ENCODE data around the gene SCP2D1. TPM values are rescaled to one million over a fixed set of nuclear protein-coding genes. Genes with fewer than 3 reads are reported as not detected.

SCP2D1 gene
- total RNA-seq, 1 donor from 2014 or later, result not detected

DNA sequence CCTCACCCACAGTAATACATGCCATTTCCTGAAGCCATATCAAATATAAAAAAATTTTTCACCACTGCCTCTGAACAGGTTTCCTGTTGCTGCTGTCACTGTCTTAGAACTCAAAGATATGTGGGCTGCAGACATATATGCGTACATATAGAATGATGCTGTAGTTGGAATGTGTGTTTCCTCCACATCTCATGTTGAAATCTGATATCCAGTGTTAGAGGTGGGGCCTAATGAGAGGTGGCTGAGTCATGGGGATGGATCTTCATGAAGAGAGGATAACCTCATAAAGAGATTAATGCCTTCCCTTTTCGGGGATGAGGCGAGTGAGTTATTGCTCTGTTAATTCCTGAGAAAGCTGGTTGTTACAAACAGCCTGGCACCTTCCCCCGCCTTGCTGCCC, 7.7 kb upstream of the SCP2D1 start:
- intact Hi-C loops (cut with DNase I), result no loop called here
- DNase-seq (ENCODE audit: missing footprints) (no peak), ATAC-seq (no peak)

GRCh38 chr20:18808712-18809111, 4.9 kb upstream of the SCP2D1 start:
- no peak for DNase-seq (ENCODE audit: missing footprints)
- intact Hi-C loops (cut with DNase I), result no loop called here
- ATAC-seq, result no peak

GRCh38 chr20:18811186-18811585, 2.4 kb upstream of the SCP2D1 start:
- ATAC-seq (no peak), DNase-seq (ENCODE audit: missing footprints) (no peak)
- intact Hi-C loops (cut with DNase I), result no loop called here

DNA sequence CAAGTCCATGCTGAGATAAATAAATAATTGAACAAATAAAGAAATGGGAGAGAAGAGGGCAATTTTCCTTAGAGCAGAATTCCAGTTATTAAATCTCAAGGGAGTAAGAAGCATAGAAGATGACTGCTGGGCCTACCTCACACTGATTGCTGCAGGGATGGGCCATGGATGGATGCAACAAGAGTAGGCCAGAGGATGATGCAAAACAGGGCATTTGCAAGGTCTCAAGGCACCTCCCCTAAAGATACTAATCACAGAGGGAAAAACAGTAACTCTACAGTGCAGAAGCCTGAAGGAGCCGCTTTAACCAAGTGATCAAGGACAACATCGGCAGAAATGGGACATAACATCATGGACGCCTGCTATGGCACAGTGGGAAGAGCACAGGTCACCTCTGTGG, 1.7 kb upstream of the SCP2D1 start:
- ATAC-seq (no peak), DNase-seq (ENCODE audit: missing footprints) (no peak)
- intact Hi-C loops (cut with DNase I), result no loop called here

DNA sequence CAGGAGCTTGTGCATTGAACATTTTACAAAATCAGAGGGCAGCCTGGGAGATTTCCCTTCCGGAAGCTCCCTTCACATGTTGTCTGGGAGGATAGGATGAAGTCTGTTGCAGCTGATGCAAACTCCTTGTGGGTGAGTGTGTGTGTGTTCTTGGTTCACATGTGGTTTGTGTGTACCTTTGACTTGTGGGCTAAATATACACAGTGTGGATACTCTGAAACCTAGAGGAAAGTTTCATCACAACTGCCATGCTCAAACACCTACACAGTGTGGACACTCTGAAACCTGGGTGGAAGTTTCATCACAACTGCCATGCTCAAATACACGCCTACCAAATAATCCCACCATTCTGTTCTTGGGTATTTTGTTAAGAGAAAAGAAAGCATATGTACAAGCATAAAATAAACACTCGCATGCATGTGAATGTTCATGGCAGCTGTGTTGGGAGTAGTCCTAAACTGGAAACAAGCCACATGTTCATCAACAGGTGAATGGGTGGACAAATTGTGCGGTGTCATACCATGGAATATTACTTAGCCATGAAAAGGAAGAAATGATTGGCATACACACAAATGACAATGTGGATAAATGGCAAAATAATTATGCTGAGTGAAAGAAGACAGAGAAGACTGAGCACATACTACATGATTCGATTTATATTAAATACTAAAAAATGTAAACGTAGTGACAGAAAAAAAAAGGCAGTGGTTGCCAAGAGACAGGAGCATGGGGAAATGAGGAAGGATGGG, 1.8 kb downstream of the SCP2D1 start:
- ATAC-seq, result no peak
- intact Hi-C loops (cut with DNase I), result no loop called here
- DNase-seq (ENCODE audit: missing footprints), result no peak

DNA sequence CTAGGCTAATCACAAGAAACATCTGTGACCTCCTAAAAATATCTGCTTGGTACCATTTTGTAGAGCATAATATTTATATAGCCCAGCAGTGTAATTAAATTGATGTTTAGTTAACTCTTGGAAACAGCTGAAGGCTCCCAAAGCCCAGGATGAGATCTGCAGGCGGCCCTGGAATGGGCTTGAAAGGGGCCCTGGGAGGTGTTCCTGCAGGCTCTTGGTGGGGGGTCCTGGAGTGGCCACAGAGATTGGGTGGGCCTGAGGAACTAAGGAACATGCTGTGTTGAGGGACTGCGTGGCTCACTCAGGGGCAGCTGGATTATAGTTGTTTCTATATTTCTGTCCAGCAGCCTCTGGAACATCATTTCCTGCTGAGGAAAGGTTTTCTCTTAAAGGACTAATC, 9.2 kb downstream of the SCP2D1 start:
- ATAC-seq (no peak), DNase-seq (ENCODE audit: missing footprints) (no peak)
- intact Hi-C loops (cut with DNase I), result no loop called here

DNA sequence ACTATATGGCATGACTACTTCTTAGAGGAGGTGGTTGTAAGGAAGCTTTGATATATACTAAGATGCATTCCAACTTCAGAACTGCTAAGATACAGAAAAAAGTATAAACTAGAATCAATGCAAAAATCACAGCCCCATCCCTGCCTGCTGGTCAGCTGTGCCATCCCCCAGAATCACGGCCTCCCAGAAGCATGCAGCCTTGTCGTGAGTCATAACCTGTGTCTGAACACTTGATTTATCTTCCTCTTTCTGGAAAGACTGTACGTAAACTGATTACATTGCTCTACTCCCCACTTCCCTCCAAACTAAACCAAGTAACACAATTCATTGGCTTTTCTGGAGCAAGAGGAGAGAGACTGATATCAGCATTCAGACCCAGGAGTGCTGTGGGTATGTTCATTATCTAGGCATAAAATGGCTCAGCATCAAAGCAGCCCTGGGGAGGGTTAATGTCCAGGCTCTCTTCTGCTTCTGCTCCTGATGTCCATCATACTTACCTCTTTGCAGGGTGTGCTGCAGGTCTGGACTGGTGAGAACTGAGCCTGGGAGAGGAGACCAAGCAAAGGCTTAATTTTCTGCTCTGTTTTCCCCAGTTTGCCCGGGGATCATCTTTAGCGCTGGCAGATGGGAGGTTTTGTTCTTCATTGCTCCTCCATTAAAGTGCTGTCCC, 18.4 kb downstream of the SCP2D1 start:
- DNase-seq (ENCODE audit: missing footprints) (no peak), ATAC-seq (no peak)
- intact Hi-C loops (cut with DNase I), result no loop called here

- ATAC-seq (no peak), DNase-seq (ENCODE audit: missing footprints) (no peak)
- intact Hi-C loops (cut with DNase I), result no loop called here
Measured at GRCh38 chr20:18832546-18833200, 19.1 kb downstream of the SCP2D1 start.

DNA sequence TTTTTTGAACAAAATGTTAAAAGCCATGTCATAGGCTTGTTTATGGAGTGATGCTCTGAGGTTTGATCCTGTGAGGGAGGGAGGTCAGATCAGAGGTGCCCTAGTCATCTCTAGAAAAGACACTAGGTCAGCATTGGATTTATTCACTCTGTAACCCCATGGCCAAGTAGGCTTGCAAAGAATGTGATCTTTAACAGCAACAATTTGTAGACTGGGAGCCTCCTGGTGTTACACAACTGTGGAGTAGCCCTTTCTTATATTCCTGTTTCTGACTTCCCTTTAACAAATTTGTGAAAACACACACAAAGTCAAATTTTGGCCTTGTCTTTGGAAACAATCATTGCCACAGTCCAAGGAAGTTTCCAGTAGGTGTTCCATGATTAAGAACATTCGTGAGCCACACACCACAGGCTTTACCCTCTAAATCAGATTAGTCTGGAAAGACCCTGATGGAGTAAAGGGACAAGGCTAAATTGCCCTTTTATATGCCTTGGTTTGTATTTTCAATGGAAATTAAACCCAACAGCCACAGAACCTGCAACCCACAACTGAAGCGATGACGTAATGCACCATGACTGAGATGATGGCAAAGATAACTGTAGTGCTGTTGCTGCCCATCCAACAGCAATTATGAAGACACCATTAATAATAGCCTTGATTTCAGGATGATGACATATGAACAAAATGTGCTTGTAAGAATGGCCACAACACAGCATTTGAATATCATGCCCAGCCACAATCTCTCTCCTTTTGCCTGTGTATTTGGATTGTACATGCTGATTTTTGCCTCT, 22.1 kb downstream of the SCP2D1 start:
- ATAC-seq (no peak), DNase-seq (ENCODE audit: missing footprints) (no peak)
- intact Hi-C loops (cut with DNase I), result no loop called here

- ATAC-seq, result no peak
- no peak for DNase-seq (ENCODE audit: missing footprints)
- intact Hi-C loops (cut with DNase I), result no loop called here
Measured at GRCh38 chr20:18837718-18838117, 24.1 kb downstream of the SCP2D1 start.

DNA sequence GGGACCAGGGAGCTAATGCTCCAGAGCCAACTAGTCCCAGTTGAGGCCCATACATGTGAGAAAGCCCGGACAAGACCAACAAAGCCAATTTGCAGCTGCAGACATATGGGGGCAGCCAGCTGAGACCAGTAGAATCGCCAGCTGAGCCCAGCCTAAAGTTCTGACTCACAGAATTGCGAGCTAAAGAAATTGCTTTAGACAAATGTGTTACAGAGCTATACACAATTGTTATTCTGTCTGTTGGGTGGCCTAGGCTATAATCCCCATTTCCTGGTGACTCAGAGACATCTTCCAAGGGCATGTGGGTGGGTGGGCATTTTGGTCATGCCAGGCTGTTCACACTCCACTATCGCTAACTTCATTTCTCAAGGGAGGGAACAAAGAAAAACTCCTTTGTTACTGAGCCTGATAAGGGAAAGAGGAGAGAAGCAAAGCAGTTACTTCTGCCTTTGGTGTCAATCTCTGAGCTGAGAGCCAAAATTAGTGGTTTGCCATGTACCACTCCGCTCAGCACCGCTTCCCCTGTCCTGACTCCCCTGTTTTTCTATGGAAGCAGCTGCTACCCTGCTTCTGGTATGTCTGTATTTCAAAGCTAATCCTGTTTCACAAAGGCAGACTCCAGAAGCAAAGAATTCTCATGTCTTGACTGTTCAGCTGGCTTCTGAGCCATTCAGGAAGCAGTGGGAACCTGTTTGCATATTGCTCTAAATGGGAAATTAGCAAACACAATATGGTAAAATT, 26.1 kb downstream of the SCP2D1 start:
- DNase-seq (ENCODE audit: missing footprints) (no peak), ATAC-seq (no peak)
- intact Hi-C loops (cut with DNase I), result no loop called here

- DNase-seq (ENCODE audit: missing footprints) (no peak), ATAC-seq (no peak)
- intact Hi-C loops (cut with DNase I), result no loop called here
Measured at GRCh38 chr20:18840248-18840645, 26.7 kb downstream of the SCP2D1 start.

DNA sequence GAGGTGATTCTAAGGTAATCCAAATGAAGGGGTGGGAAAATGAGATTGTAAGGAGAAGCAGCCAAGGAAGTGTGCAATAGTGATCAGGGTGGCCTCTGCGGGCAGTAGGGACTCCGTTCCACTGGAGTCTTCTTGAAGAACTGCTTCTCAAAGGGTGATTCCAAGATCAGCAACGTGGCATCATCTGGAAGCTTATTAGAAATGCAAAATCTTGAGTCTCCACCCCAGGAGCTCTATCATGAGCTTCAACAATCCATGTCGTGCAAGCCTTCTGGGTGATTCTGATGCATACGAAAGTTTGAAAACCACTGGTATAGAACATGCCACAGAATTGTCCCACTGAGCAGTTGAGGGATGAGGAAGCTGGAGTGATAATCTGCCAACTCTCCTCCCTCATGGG, 31.4 kb downstream of the SCP2D1 start:
- no peak for ATAC-seq
- DNase-seq (ENCODE audit: missing footprints), result no peak
- intact Hi-C loops (cut with DNase I), result no loop called here

- ATAC-seq (no peak), DNase-seq (ENCODE audit: missing footprints) (no peak)
- intact Hi-C loops (cut with DNase I), result no loop called here
Measured at GRCh38 chr20:18847226-18847755, 33.7 kb downstream of the SCP2D1 start.

- ATAC-seq (no peak), DNase-seq (ENCODE audit: missing footprints) (no peak)
- intact Hi-C loops (cut with DNase I), result no loop called here
Measured at GRCh38 chr20:18849131-18849530, 35.5 kb downstream of the SCP2D1 start.

- no peak for ATAC-seq
- intact Hi-C loops (cut with DNase I), result no loop called here
- no peak for DNase-seq (ENCODE audit: missing footprints)
Measured at GRCh38 chr20:18851629-18852028, 38.0 kb downstream of the SCP2D1 start.

GRCh38 chr20:18852318-18852717, 38.7 kb downstream of the SCP2D1 start:
- no peak for DNase-seq (ENCODE audit: missing footprints)
- no peak for ATAC-seq
- intact Hi-C loops (cut with DNase I), result no loop called here

DNA sequence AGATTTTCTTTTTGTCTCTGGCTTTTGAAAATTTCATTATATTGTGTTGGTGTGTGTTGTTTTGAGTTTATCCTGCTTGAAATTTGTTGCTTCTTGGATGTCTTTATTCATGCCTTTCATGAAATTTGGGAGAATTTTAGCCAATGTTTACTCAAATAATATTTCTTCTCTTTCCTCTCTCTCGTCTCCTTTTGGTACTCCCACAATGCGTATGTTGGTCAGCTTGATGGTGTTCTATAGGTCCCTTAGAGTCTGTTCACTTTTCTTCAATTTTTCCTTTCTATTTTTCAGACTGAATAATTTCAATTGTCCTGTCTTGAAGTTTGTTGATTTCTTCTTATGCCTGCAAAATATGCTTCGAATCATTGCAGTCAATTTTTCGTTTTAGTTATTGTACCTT, 39.6 kb downstream of the SCP2D1 start:
- intact Hi-C loops (cut with DNase I), result no loop called here
- ATAC-seq, result no peak

More for the DNA sequence above, 39.6 kb downstream of the SCP2D1 start:
- DNase-seq (ENCODE audit: missing footprints), result no peak

All from Right ventricle myocardium inferior (tissue), 1 donor.